IPS DF 19.7 (cell line): ENCODE results near the gene TNIK.
"Not testable (repeated sequence)": the region's sequence is repeated elsewhere in the genome, so short reads cannot be mapped to it uniquely, and the experiment has no call there.

Source experiments
- DNase-seq: peaks from one replicate; pipeline ENCODE4 v3.0.0-alpha.2; 2013; ENCODE audit warnings: low read depth, low spot score

TNIK gene

DNA sequence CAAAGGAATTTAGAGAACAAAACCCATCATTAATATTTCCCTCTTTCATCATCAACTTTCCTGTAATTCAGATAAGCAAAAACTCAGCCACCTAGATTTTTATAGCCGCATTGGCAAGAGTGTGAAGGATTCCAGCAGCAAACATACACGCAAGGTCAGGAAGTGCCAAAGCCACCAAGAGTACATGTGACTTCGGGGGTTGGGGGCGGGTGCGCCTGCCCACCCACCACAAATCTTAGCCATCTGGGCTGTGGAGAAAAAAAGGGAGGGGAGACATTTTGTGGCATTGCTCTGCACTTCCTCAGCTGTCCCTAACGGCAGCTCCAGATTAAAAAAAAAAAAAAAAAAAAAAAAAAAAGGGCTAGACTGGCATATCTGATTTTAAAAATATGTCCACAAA lies 148.4 kb downstream of the TNIK start:
- DNase-seq = no peak

DNA sequence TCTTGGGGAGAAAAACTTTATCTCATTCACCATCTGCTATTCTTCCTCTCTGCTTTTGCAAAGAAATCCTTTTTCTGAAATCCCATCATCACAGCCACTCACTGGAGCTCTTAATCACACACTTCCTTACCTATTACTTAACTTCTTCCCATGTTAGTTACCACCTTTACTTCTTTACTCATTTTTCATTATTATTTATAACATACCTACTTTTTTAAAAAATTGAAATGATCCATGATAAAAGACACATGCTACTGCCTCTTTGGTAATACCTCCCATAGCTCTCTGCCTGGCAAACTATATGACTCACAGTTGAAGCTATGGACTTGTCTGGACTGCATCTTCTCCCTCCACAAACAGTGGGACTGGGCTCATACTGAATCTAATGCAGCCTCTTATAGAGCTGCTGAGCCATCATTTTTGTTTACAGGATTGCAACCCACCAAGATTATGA lies 150.3 kb downstream of the TNIK start:
- DNase-seq = no peak

DNA sequence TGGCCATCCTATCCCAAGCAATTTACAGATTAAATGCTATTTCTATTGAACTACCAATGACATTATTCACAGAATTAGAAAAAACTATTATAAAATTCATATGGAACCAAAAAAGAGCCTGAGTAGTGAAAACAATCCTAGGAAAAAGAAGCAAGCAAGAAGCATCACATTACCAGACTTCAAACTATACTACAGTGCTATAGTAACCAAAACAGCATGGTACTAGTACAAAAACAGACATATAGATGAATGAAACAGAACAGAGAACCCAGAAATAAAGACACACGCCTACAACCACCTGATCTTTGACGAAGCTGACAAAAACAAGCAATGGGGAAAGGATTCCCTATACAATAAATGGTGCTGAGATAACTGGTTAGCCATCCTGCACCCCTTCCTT lies 152.2 kb downstream of the TNIK start:
- DNase-seq = no peak

GRCh38 chr3:171307046-171307585 lies 153.1 kb downstream of the TNIK start:
- DNase-seq = no peak

GRCh38 chr3:171306631-171307030 lies 153.6 kb downstream of the TNIK start:
- no peak for DNase-seq

DNA sequence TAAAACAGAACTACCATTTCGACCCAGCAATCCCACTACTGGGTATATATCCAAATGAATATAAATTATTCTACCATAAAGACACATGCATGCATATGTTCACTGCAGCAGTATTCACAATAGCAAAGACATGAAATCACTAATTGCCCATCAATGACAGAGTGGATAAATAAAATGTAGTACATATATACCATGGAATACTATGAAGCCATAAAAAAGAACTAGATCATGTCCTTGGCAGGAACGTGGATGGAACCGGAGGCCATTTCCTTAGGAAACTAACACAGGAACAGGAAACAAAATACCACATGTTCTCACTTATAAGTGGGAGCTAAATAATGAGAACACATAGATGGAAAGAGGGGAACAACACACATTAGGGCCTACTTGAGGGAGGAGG lies 154.4 kb downstream of the TNIK start:
- not testable (repeated sequence) for DNase-seq

DNA sequence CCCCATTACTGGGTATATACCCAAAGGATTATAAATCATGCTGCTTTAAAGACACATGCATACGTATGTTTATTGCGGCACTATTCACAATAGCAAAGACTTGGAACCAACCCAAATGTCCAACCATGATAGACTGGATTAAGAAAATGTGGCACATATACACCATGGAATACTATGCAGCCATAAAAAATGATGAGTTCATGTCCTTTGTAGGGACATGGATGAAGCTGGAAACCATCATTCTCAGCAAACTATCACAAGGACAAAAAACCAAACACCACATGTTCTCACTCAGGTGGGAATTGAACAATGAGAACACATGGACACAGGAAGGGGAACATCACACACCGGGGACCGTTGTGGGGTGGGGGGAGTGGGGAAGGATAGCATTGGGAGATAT lies 155.7 kb downstream of the TNIK start:
- DNase-seq = not testable (repeated sequence)

DNA sequence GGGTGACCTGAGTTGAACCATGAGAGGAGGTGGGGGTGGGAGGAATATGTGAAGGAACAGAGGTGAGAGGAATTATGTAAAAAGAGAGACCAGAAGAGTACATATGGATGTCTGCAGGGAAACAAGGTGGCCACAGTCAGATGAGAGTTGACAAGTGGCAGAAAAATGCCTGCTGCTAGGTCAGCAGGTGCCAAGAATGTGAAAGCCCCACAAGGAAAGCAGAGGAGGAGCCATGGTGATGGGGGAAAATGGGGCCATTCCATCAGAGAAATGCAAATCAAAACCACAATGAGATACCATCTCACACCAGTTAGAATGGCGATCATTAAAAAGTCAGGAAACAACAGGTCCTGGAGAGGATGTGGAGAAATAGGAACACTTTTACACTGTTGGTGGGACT lies 156.2 kb downstream of the TNIK start:
- not testable (repeated sequence) for DNase-seq

- DNase-seq = no peak
Measured at GRCh38 chr3:171301998-171302397, 158.2 kb downstream of the TNIK start.

GRCh38 chr3:171301002-171301401 lies 159.2 kb downstream of the TNIK start:
- DNase-seq = no peak

GRCh38 chr3:171297951-171298350 lies 162.3 kb downstream of the TNIK start:
- no peak for DNase-seq

DNA sequence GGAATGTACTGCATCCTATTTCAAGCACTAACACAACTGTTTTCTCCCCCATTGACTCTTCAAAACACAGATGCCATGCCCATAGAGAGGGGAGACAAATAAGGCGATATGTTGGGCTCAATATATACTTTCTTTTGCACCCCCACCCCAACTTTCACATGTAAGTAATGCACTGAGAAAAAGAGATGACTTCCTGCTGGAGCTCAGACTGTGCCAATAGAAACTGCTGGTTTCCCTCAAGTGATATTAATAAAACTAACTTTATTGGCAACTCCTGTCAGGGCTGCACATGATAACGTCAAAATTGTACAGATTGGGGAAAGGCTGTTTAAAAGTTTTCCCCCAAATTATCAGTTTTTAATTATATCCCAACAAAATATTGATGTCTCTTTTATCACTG lies 163.0 kb downstream of the TNIK start:
- DNase-seq = no peak

GRCh38 chr3:171295484-171296373 lies 164.5 kb downstream of the TNIK start:
- no peak for DNase-seq

DNA sequence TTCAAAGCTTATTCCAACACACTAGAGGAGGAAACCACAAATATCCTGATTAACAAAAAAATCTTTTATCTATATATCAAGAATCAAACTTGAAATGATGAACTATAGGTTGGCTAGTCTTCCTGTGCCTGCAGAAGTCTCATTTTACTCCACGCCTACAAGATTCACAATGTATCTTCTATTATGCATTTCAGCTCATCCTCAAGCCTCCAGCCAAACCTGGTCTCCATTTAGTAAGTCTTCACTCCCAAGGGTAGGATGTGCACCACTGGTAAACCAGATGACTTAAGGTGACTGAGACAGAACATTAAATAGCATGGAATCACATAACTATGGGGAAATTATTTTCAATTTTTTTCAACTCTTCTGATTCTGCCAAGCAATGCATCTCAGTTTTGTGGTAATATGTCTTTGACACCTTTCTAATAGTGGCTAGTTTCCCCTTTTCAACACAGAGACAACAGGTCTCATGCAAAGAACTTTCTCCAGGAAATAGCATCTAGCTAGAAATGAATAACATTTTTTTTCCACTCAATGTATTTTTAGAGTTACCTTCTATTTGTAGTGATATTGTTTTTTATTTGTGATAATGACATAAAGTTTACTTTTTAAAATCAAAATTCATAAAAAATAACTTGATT lies 166.9 kb downstream of the TNIK start:
- DNase-seq = no peak

GRCh38 chr3:171290680-171291079 lies 169.5 kb downstream of the TNIK start:
- DNase-seq = no peak

GRCh38 chr3:171289291-171289690 lies 170.9 kb downstream of the TNIK start:
- DNase-seq = no peak

- not testable (repeated sequence) for DNase-seq
Measured at GRCh38 chr3:171287761-171288160, 172.4 kb downstream of the TNIK start.

DNA sequence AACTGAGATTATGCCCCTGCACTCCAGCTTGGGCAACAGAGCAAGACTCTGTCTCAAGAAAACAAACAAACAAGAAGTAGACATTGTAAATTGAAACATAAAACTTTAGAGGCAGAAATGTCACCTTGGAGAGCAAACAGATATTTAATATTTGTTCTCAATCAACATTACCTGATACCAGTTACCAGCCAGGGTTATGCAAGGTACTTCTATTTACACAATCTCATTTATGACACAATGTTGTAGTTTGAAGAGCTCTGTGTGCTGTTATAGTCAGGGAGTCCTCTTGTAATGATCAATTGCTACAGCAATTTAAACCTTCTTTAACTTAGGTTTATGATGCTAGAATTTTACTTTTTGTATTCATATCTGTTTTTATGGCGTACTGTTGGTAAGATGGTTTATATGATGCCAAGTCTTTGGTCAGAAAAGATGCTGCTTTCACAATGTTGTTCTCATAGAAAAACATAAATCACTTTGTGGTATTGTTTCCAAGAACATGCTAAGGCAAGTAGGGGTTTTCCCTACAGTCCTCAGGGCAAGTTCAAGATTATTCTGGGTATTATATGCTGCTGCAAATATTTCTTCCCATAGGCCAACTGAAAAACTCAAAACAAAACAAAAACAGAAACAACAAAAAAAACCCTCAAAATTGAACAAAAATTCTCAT lies 173.5 kb downstream of the TNIK start:
- DNase-seq = no peak

DNA sequence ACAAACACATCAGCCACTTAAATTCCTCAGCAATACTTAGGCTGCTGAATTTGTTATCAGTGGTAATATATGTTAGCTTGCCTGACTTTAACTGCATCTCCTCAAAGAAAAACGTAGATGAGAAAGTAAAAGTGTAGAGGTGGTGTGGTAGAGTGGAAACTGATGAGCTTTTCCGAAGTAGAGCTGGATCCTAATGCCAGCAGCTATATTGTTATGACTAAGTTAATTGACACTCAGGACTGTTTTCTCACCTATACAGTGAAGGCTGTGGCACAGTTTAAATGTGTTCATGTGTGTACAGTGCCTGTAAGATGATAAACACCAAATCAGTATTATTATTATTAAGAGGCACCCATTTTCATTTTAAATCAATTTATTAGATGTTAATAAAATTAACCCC lies 174.9 kb downstream of the TNIK start:
- no peak for DNase-seq

- DNase-seq = no peak
Measured at GRCh38 chr3:171284308-171285075, 175.7 kb downstream of the TNIK start.

GRCh38 chr3:171283848-171284222 lies 176.4 kb downstream of the TNIK start:
- DNase-seq = no peak
